Mesenchymal stem cell (in vitro differentiated cells and primary cell): ENCODE data around the gene CYP3A4.

Experiments
- DNase-seq: peaks from one replicate; pipeline ENCODE4 v3.0.0-alpha.2; 2013
- H2AFZ ChIP-seq: one replicate; pipeline ENCODE4 v1.6.1; 2013; ENCODE audit warnings: low read depth, mild to moderate bottlenecking, control low read depth, inconsistent platforms, low read length, moderate library complexity
- H2AK5ac ChIP-seq: 2 replicates; pipeline ENCODE4 v1.6.1; 2013; ENCODE audit warnings: low read length, moderate library complexity, mild to moderate bottlenecking, inconsistent platforms; ENCODE audit not compliant: severe bottlenecking
- H2BK120ac ChIP-seq: one replicate; pipeline ENCODE4 v1.6.1; 2013; ENCODE audit warnings: low read depth, mild to moderate bottlenecking, inconsistent platforms, low read length, moderate library complexity
- H2BK12ac ChIP-seq, 2 experiments: one replicate each; pipeline ENCODE4 v1.6.1; 2013; ENCODE audit warnings: inconsistent platforms in 2 of 2, low read length in 2 of 2, mild to moderate bottlenecking in 2 of 2, moderate library complexity in 2 of 2, control low read depth in 1 of 2
- H2BK15ac ChIP-seq: one replicate; pipeline ENCODE4 v1.6.1; 2013; ENCODE audit warnings: mild to moderate bottlenecking, low read depth, inconsistent platforms; ENCODE audit not compliant: poor library complexity, severe bottlenecking
- H2BK5ac ChIP-seq: 2 replicates; pipeline ENCODE4 v1.6.1; 2013; ENCODE audit warnings: low read depth, mild to moderate bottlenecking, low read length, control low read depth, inconsistent platforms; ENCODE audit not compliant: poor library complexity, severe bottlenecking
- H3K14ac ChIP-seq, 2 experiments: one replicate each; pipeline ENCODE4 v1.6.1; 2013; ENCODE audit warnings: inconsistent platforms in 2 of 2, low read length in 2 of 2, control low read depth in 1 of 2, mild to moderate bottlenecking in 1 of 2, moderate library complexity in 1 of 2
- H3K18ac ChIP-seq, 2 experiments: one replicate each; pipeline ENCODE4 v1.6.1; 2013; ENCODE audit warnings: inconsistent platforms in 2 of 2, low read length in 2 of 2, control low read depth in 1 of 2, low read depth in 1 of 2, mild to moderate bottlenecking in 1 of 2
- H3K23ac ChIP-seq, 2 experiments: one replicate each; pipeline ENCODE4 v1.6.1; 2013; ENCODE audit warnings: inconsistent platforms in 2 of 2, low read length in 2 of 2, mild to moderate bottlenecking in 2 of 2, moderate library complexity in 2 of 2, control low read depth in 1 of 2
- H3K27ac ChIP-seq: 2 replicates; pipeline ENCODE4 v1.5.1; 2013; ENCODE audit warnings: mild to moderate bottlenecking, moderate library complexity, low read length, control low read depth, inconsistent platforms; ENCODE audit not compliant: poor library complexity, severe bottlenecking
- H3K27me3 ChIP-seq, 2 experiments: 2 replicates each; pipeline versions ENCODE4 v1.6.1 to v1.7.0; 2013; ENCODE audit warnings: low read length in 2 of 2, mild to moderate bottlenecking in 2 of 2, moderate library complexity in 2 of 2, control low read depth in 1 of 2, inconsistent platforms in 1 of 2; ENCODE audit not compliant: control insufficient read depth in 1 of 2, insufficient read depth in 1 of 2
- H3K36me3 ChIP-seq, 2 experiments: 2 replicates each; pipeline versions ENCODE4 v1.6.1 to v1.7.0; 2013; ENCODE audit warnings: low read length in 2 of 2, control low read depth in 1 of 2, inconsistent platforms in 1 of 2, low read depth in 1 of 2, mild to moderate bottlenecking in 1 of 2; ENCODE audit not compliant: insufficient read depth in 2 of 2, control insufficient read depth in 1 of 2
- H3K4ac ChIP-seq, 2 experiments: one replicate each; pipeline ENCODE4 v1.6.1; 2013; ENCODE audit warnings: inconsistent platforms in 2 of 2, low read length in 2 of 2, mild to moderate bottlenecking in 2 of 2, moderate library complexity in 2 of 2, control low read depth in 1 of 2, low read depth in 1 of 2
- H3K4me1 ChIP-seq: 2 replicates; pipeline ENCODE4 v1.6.1; 2013; ENCODE audit warnings: low read depth, low read length, control low read depth; ENCODE audit not compliant: control insufficient read depth, insufficient read depth
- H3K4me2 ChIP-seq: 2 replicates; pipeline ENCODE4 v1.6.1; 2013; ENCODE audit warnings: low read length, mild to moderate bottlenecking, inconsistent platforms; ENCODE audit not compliant: poor library complexity, severe bottlenecking
- H3K4me3 ChIP-seq, 2 experiments: 2 replicates each; pipeline versions ENCODE4 v1.5.1 to v1.7.0; 2013; ENCODE audit warnings: low read length in 2 of 2, mild to moderate bottlenecking in 2 of 2, control low read depth in 1 of 2, low read depth in 1 of 2; ENCODE audit not compliant: insufficient read depth in 1 of 2
- H3K79me1 ChIP-seq: replicated peaks from 2 replicates; pipeline ENCODE4 v1.6.1; 2013; ENCODE audit warnings: mild to moderate bottlenecking, control low read depth, low read length, inconsistent platforms; ENCODE audit not compliant: poor library complexity, severe bottlenecking
- H3K9ac ChIP-seq: 2 replicates; pipeline ENCODE4 v1.7.0; 2013; ENCODE audit warnings: mild to moderate bottlenecking, low read length, moderate library complexity
- H3K9me3 ChIP-seq: 2 replicates; pipeline ENCODE4 v1.7.0; 2013; ENCODE audit warnings: mild to moderate bottlenecking, low read length; ENCODE audit not compliant: control insufficient read depth
- H4K8ac ChIP-seq: one replicate; pipeline ENCODE4 v1.6.1; 2013; ENCODE audit warnings: inconsistent platforms, mild to moderate bottlenecking, low read length, moderate library complexity
- H4K91ac ChIP-seq: one replicate; pipeline ENCODE4 v1.6.1; 2013; ENCODE audit warnings: mild to moderate bottlenecking, low read length, inconsistent platforms
- WGBS: methylation state at CpG from one replicate; pipeline ENCODE4 v1.1.7; 2013; ENCODE audit warnings: mixed read lengths; 5-methylcytosine and 5-hydroxymethylcytosine counted together

The CYP3A4 gene

DNA sequence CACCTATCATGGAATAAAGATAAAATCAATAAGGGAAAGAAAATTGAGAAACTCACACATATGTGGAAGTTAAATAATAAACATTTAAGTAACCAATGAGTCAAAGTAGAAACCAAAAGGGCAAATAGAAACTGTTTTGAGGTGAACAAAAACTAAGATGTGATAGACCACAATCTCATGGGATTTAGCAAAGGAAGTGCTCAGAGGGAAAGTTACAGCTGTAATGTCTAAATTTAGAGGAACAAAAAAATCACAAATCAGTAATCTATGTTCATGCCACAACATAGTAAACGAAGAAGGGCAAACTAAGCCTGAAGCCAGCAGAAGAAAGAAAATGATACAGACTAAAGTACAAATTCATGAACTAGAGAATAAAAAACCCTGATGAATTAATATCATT lies 16.3 kb downstream of the CYP3A4 start:
- Histone ChIP-seq H2BK5ac (no peak overlapping the region), H3K27me3 (peaks cover 4 to 24% of the 10 kb centered on the region in 2 experiments), H4K91ac (no peak overlapping the region), H3K4me3 (no peak overlapping the region), H2BK15ac (no peak overlapping the region), H3K4me2 (no peak overlapping the region), H2BK120ac (no peak overlapping the region), H3K14ac (no peak overlapping the region), H3K36me3 (no peaks in the 10 kb centered on the region), H3K9me3 (no peaks in the 10 kb centered on the region), H3K79me1 (no peaks in the 10 kb centered on the region), H3K4ac (no peak overlapping the region), H3K27ac (no peak overlapping the region), H3K23ac (no peak overlapping the region), H3K18ac (no peak overlapping the region), H2AFZ (no peak overlapping the region), H2AK5ac (no peak overlapping the region), H4K8ac (no peak overlapping the region), H3K9ac (no peak overlapping the region), H3K4me1 (peaks cover 2% of the 10 kb centered on the region), H2BK12ac (no peak overlapping the region)
- no CpG with 5 or more reads among the region's 1 CpG for WGBS
- no peak for DNase-seq

DNA sequence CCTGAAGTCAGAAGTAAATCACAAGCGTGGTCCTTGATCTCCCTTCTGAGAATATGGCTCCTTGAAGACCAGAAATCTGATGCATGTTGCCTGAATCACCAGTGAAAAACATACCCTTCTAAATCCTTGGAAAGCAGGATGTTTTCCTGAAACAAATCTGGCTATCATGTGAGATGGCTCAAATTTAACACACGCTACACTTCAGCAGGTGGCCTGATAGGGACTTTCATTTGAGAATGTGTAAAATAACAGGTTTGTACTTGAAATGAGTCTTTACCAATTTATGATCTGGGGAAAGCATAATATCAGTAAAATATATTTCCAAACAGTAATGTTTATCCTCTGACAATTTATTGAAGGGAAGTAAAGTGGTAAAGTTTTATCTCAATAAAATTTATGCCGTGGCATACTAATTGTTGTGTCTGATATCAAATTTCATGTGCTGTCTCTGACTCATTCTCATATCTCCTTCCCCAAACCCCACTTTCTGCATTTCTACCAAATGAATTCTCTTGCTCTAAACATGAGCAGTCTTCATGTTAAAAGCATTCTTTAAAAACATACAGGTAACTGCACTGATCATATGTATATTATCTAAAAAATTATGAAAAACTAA lies 17.4 kb downstream of the CYP3A4 start:
- H4K8ac ChIP-seq = no peak overlapping the region
- no peak overlapping the region for H4K91ac ChIP-seq
- H2AK5ac ChIP-seq = no peak overlapping the region
- no peak overlapping the region for H3K14ac ChIP-seq
- no peak overlapping the region for H3K18ac ChIP-seq
- H3K9me3 ChIP-seq = no peaks in the 10 kb centered on the region
- 96% methylated on average over 3 of the region's 3 CpGs for whole genome bisulfite sequencing
- peaks cover 2% of the 10 kb centered on the region for H3K4me1 ChIP-seq
- no peak overlapping the region for H3K23ac ChIP-seq
- no peak overlapping the region for H2BK15ac ChIP-seq
- H2AFZ ChIP-seq = no peak overlapping the region
- H3K27ac ChIP-seq = no peak overlapping the region
- H3K79me1 ChIP-seq = no peaks in the 10 kb centered on the region
- no peak overlapping the region for H3K4ac ChIP-seq
- no peak overlapping the region for H2BK12ac ChIP-seq
- H2BK120ac ChIP-seq = no peak overlapping the region
- no peaks in the 10 kb centered on the region for H3K36me3 ChIP-seq
- DNase-seq = no peak
- H3K4me3 ChIP-seq = no peak overlapping the region
- H3K4me2 ChIP-seq = no peak overlapping the region
- no peak overlapping the region for H2BK5ac ChIP-seq
- H3K9ac ChIP-seq = no peak overlapping the region
- peaks cover 4 to 15% of the 10 kb centered on the region in 2 experiments for H3K27me3 ChIP-seq

DNA sequence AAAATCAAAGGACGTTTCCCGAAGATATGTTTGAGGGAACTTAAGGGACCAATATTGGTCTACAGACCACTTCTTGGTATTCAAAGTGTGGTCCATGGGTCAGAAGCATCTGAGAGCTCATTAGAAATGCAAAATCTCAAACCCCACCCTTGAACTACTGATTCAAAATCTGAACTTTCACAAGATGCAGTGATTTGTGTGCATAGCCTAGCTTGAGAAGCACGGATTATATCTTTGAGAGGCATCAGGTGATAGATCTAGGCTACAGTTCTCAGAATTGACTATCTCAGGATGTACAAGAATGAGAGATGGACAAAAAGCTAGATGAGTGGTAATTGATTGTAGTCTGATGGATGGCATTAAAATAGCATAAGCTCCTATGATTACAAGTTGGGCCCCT lies 19.5 kb downstream of the CYP3A4 start:
- Histone ChIP-seq H2BK15ac (no peak overlapping the region), H3K27ac (no peak overlapping the region), H3K9ac (no peak overlapping the region), H4K8ac (no peak overlapping the region), H3K79me1 (no peaks in the 10 kb centered on the region), H4K91ac (no peak overlapping the region), H3K4me1 (peaks cover 2% of the 10 kb centered on the region), H2BK120ac (no peak overlapping the region), H3K4me3 (no peak overlapping the region), H3K4ac (no peak overlapping the region), H2BK5ac (no peak overlapping the region), H2AK5ac (no peak overlapping the region), H2AFZ (no peak overlapping the region), H3K14ac (no peak overlapping the region), H3K23ac (no peak overlapping the region), H3K27me3 (peaks cover 0 to 4% of the 10 kb centered on the region in 2 experiments), H2BK12ac (no peak overlapping the region), H3K9me3 (no peaks in the 10 kb centered on the region), H3K4me2 (no peak overlapping the region), H3K36me3 (no peaks in the 10 kb centered on the region), H3K18ac (no peak overlapping the region)
- WGBS = 70% methylated on average over 3 of the region's 3 CpGs
- DNase-seq = no peak

DNA sequence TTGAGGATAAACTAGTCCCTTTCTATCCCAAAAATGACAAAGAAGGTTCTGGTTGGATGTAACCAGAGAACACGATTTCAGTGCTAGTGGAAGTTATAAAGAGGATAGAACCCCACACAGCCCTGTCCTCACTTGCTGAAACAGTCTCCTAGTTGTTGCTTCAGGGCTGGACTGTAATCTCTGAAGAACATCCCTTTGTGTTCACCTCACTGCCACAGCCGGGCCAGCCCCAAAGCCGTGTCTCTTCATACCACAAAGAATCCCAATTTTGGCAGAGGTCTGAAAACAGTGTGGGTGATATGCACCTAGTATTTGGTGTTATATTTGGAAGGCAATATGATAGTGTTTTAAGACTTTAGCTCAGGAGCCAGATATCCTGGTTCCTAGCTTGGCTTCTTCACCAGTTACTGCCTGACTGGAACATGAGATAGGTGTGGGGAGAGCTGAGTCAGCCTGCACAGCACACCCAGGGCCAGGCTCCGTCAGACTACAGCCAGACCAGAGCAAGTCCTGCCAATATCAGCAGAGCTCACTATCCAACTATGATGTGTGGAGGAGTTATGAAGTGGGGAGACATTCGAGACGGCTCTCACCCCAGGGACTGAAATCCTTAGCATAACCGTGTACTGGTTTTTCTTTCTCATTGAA lies 21.2 kb downstream of the CYP3A4 start:
- WGBS = 73% methylated on average over 1 of the region's 7 CpGs
- H3K27me3 ChIP-seq = peaks cover 0 to 4% of the 10 kb centered on the region in 2 experiments
- DNase-seq = no peak
- no peak overlapping the region for H2BK5ac ChIP-seq
- no peak overlapping the region for H4K91ac ChIP-seq
- no peaks in the 10 kb centered on the region for H3K9me3 ChIP-seq
- no peak overlapping the region for H3K4me2 ChIP-seq
- H3K4ac ChIP-seq = no peak overlapping the region
- H3K27ac ChIP-seq = no peak overlapping the region
- no peak overlapping the region for H2AFZ ChIP-seq
- no peak overlapping the region for H4K8ac ChIP-seq
- H2BK120ac ChIP-seq = no peak overlapping the region
- H3K23ac ChIP-seq = no peak overlapping the region
- peak overlapping the region; percentile 9 for H3K9ac ChIP-seq
- no peaks in the 10 kb centered on the region for H3K36me3 ChIP-seq
- H3K18ac ChIP-seq = no peak overlapping the region
- H2AK5ac ChIP-seq = no peak overlapping the region
- peaks cover 2% of the 10 kb centered on the region for H3K4me1 ChIP-seq
- no peak overlapping the region for H3K4me3 ChIP-seq
- H2BK15ac ChIP-seq = no peak overlapping the region
- no peaks in the 10 kb centered on the region for H3K79me1 ChIP-seq
- H2BK12ac ChIP-seq = no peak overlapping the region
- H3K14ac ChIP-seq = no peak overlapping the region
